ENCODE results near the gene UGCG.

Gene UGCG

DNA sequence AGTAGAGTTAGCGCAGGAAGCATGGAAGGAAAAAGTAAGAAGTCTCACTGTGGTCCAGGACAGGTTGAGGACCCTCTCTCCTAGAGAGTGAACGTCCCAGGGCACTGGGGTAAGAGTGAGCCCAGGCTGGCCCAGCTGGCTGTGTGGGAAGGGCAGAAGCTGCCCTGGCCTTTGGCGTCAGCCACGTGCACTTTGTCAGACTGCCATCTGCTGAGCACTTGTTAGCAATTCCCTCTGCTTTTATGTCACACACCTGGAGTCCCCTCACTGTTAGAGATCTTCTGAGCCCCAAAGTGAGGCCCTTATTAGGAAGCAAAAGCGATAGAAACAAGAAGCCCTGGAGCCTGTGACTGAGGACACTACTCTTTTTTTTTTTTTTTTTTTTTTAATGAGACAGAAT, 79.1 kb downstream of the UGCG start:
- H3K36me3 ChIP-seq (ENCODE audit: insufficient read depth, low read length): no peaks in the 10 kb centered on the region
- H3K79me2 ChIP-seq (ENCODE audit: insufficient read depth, low read length): no peaks in the 10 kb centered on the region
- H4K20me1 ChIP-seq (ENCODE audit: insufficient read depth, low read length, poor library complexity, severe bottlenecking): no peaks in the 10 kb centered on the region
- no peaks in the 10 kb centered on the region for H3K4me1 ChIP-seq (ENCODE audit: insufficient read depth, low read length, poor library complexity, severe bottlenecking)
- TF ChIP-seq, protein P1, sequence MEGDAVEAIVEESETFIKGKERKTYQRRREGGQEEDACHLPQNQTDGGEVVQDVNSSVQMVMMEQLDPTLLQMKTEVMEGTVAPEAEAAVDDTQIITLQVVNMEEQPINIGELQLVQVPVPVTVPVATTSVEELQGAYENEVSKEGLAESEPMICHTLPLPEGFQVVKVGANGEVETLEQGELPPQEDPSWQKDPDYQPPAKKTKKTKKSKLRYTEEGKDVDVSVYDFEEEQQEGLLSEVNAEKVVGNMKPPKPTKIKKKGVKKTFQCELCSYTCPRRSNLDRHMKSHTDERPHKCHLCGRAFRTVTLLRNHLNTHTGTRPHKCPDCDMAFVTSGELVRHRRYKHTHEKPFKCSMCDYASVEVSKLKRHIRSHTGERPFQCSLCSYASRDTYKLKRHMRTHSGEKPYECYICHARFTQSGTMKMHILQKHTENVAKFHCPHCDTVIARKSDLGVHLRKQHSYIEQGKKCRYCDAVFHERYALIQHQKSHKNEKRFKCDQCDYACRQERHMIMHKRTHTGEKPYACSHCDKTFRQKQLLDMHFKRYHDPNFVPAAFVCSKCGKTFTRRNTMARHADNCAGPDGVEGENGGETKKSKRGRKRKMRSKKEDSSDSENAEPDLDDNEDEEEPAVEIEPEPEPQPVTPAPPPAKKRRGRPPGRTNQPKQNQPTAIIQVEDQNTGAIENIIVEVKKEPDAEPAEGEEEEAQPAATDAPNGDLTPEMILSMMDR (conservative IDR thresholded peaks at IDR 0.05; ENCODE audit: low read length): peak; percentile 59
- TF ChIP-seq EZH2phosphoT487 (IDR thresholded peaks at IDR 0.05; ENCODE audit: borderline replicate concordance): no peak
- H3K4me3 ChIP-seq (ENCODE audit: low read length, poor library complexity, severe bottlenecking): no peak overlapping the region
- no peaks in the 10 kb centered on the region for H3K9me2 ChIP-seq (replicated peaks; ENCODE audit: low read depth, low read length)
- H3K4me2 ChIP-seq (ENCODE audit: low read depth, low read length, poor library complexity, severe bottlenecking): no peak overlapping the region
- no peak overlapping the region for H3K9ac ChIP-seq (ENCODE audit: low read depth, low read length, poor library complexity, severe bottlenecking)
- no peak overlapping the region for H2AFZ ChIP-seq (ENCODE audit: low read length)
- H3F3A ChIP-seq (ENCODE audit: low read depth): no peaks in the 10 kb centered on the region
- H3K27me3 ChIP-seq (ENCODE audit: insufficient read depth, low read length, poor library complexity, severe bottlenecking): no peaks in the 10 kb centered on the region
- no peaks in the 10 kb centered on the region for H3K9me3 ChIP-seq (ENCODE audit: insufficient read depth, low read depth, low read length)

DNA sequence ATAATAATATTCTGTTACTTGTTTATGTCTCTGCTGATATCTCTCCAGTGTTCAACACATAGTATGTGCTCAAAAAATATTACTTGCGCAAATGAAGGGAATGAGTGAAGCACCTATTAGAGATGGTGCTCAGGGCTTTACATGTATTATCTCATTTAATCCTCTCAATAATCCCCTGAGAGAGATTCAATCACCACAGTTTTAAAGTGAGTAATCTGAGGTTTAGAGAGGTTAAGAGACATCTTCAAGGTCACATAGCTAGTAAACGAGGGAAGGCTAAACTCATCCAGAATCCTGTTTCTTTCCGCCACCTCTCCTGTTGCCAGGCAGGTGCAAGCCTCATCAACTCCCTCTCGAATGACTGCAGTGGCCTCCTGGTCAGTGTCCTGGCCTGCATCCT, 82.0 kb downstream of the UGCG start:
- H3K9me2 ChIP-seq (replicated peaks; ENCODE audit: low read depth, low read length): no peaks in the 10 kb centered on the region
- no peaks in the 10 kb centered on the region for H3K9me3 ChIP-seq (ENCODE audit: insufficient read depth, low read depth, low read length)
- no peak overlapping the region for H3K9ac ChIP-seq (ENCODE audit: low read depth, low read length, poor library complexity, severe bottlenecking)
- H3K79me2 ChIP-seq (ENCODE audit: insufficient read depth, low read length): no peaks in the 10 kb centered on the region
- peaks cover 13% of the 10 kb centered on the region for H3K4me1 ChIP-seq (ENCODE audit: insufficient read depth, low read length, poor library complexity, severe bottlenecking)
- no peak overlapping the region for H3K4me3 ChIP-seq (ENCODE audit: low read length, poor library complexity, severe bottlenecking)
- no peak for TF ChIP-seq EZH2phosphoT487 (IDR thresholded peaks at IDR 0.05; ENCODE audit: borderline replicate concordance)
- TF ChIP-seq, protein P1 (conservative IDR thresholded peaks at IDR 0.05; ENCODE audit: low read length): no peak
- H3K36me3 ChIP-seq (ENCODE audit: insufficient read depth, low read length): no peaks in the 10 kb centered on the region
- H3K4me2 ChIP-seq (ENCODE audit: low read depth, low read length, poor library complexity, severe bottlenecking): no peak overlapping the region
- H3K27me3 ChIP-seq (ENCODE audit: insufficient read depth, low read length, poor library complexity, severe bottlenecking): no peaks in the 10 kb centered on the region
- no peaks in the 10 kb centered on the region for H3F3A ChIP-seq (ENCODE audit: low read depth)
- no peak overlapping the region for H2AFZ ChIP-seq (ENCODE audit: low read length)
- H4K20me1 ChIP-seq (ENCODE audit: insufficient read depth, low read length, poor library complexity, severe bottlenecking): no peaks in the 10 kb centered on the region

DNA sequence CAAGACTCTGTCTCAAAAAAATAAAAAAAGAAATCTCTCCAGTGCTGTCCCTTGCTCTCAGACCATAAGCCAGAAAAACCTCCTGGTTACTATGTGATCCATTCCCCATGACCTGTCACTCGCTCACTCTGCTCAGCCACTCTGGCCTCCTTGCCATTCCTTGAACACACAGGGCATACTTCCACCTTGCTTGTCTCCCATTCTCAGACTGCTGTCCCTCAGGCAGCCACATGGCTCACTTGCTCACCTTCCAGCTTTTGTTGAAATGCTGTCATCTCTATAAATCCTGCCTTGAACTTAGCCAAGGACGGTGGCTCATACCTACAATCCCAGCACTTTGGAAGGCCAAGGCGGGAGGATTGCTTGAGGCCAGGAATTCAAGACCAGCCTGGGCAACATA, 82.9 kb downstream of the UGCG start:
- no peaks in the 10 kb centered on the region for H3F3A ChIP-seq (ENCODE audit: low read depth)
- TF ChIP-seq, protein P1 (conservative IDR thresholded peaks at IDR 0.05; ENCODE audit: low read length): no peak
- no peak for TF ChIP-seq EZH2phosphoT487 (IDR thresholded peaks at IDR 0.05; ENCODE audit: borderline replicate concordance)
- no peaks in the 10 kb centered on the region for H3K9me3 ChIP-seq (ENCODE audit: insufficient read depth, low read depth, low read length)
- peaks cover 20% of the 10 kb centered on the region for H3K4me1 ChIP-seq (ENCODE audit: insufficient read depth, low read length, poor library complexity, severe bottlenecking)
- H3K79me2 ChIP-seq (ENCODE audit: insufficient read depth, low read length): no peaks in the 10 kb centered on the region
- H3K4me3 ChIP-seq (ENCODE audit: low read length, poor library complexity, severe bottlenecking): no peak overlapping the region
- H3K9me2 ChIP-seq (replicated peaks; ENCODE audit: low read depth, low read length): no peaks in the 10 kb centered on the region
- no peaks in the 10 kb centered on the region for H3K36me3 ChIP-seq (ENCODE audit: insufficient read depth, low read length)
- H3K4me2 ChIP-seq (ENCODE audit: low read depth, low read length, poor library complexity, severe bottlenecking): no peak overlapping the region
- H3K27me3 ChIP-seq (ENCODE audit: insufficient read depth, low read length, poor library complexity, severe bottlenecking): no peaks in the 10 kb centered on the region
- H4K20me1 ChIP-seq (ENCODE audit: insufficient read depth, low read length, poor library complexity, severe bottlenecking): no peaks in the 10 kb centered on the region
- H3K9ac ChIP-seq (ENCODE audit: low read depth, low read length, poor library complexity, severe bottlenecking): no peak overlapping the region
- H2AFZ ChIP-seq (ENCODE audit: low read length): no peak overlapping the region
